ENCODE results near the gene ZNF415.

DNA sequence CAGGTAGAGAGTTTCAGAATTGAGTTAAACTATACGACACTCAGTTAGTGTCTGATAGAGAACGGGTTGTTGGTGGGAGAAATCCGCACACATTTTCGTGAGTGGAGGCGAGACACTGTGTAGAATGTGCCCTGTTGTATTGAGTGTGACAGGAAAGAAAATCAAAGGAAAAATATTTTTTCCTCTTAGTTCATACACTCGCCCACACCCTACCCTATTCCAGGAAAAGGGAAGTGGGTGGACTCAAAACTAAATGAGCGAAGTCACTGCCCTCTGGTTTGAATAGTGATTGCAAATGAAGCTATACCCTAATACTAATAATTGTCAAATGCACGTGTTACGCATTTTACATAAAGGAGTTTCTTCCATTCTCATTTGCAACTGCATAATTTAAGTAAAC is 24.1 kb upstream of the ZNF415 start:
- no peak for TF ChIP-seq POLR2A (IDR thresholded peaks at IDR 0.05)
- TF ChIP-seq, protein P1, sequence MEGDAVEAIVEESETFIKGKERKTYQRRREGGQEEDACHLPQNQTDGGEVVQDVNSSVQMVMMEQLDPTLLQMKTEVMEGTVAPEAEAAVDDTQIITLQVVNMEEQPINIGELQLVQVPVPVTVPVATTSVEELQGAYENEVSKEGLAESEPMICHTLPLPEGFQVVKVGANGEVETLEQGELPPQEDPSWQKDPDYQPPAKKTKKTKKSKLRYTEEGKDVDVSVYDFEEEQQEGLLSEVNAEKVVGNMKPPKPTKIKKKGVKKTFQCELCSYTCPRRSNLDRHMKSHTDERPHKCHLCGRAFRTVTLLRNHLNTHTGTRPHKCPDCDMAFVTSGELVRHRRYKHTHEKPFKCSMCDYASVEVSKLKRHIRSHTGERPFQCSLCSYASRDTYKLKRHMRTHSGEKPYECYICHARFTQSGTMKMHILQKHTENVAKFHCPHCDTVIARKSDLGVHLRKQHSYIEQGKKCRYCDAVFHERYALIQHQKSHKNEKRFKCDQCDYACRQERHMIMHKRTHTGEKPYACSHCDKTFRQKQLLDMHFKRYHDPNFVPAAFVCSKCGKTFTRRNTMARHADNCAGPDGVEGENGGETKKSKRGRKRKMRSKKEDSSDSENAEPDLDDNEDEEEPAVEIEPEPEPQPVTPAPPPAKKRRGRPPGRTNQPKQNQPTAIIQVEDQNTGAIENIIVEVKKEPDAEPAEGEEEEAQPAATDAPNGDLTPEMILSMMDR (IDR thresholded peaks at IDR 0.05): no peak
